Peyer's patch (tissue), 4 donors: ENCODE results near the gene ELFN2.

Source experiments
- CTCF ChIP-seq, 6 experiments: fragments of 450-650 bp in 4 of 6; fragments of 200-600 bp in 2 of 6; sonication (generic) in 1 of 6; IDR thresholded peaks; one replicate each; pipeline ENCODE4 v1.5.1; 2017 to 2019; ENCODE audit warnings: antibody characterized with exemption in 6 of 6, mild to moderate bottlenecking in 3 of 6, moderate library complexity in 1 of 6
- POLR2A ChIP-seq, 2 donors: fragments of 450-650 bp; IDR thresholded peaks; one replicate each; pipeline ENCODE4 v1.5.1; 2017; ENCODE audit warnings: antibody characterized with exemption in 2 of 2, mild to moderate bottlenecking in 2 of 2, moderate library complexity in 2 of 2

GRCh38 chr22:37349043-37349814, 78.0 kb downstream of the ELFN2 start:
- TF ChIP-seq CTCF (IDR thresholded peaks at IDR 0.05), result no peak
- no peak for TF ChIP-seq POLR2A (IDR thresholded peaks at IDR 0.05)
